NCI-H526 (cell line): Measurements from ENCODE around the gene NLRP7.
A peak's percentile ranks its signal among the peaks of the same experiment; 100 is the strongest.
"Not testable (repeated sequence)": the region's sequence is repeated elsewhere in the genome, so short reads cannot be mapped to it uniquely, and the experiment has no call there.

Experiments used
- DNase-seq, 2 experiments: peaks; one replicate each; lab custom pipeline; 2025; lab: John Stamatoyannopoulos, UW

The NLRP7 gene

DNA sequence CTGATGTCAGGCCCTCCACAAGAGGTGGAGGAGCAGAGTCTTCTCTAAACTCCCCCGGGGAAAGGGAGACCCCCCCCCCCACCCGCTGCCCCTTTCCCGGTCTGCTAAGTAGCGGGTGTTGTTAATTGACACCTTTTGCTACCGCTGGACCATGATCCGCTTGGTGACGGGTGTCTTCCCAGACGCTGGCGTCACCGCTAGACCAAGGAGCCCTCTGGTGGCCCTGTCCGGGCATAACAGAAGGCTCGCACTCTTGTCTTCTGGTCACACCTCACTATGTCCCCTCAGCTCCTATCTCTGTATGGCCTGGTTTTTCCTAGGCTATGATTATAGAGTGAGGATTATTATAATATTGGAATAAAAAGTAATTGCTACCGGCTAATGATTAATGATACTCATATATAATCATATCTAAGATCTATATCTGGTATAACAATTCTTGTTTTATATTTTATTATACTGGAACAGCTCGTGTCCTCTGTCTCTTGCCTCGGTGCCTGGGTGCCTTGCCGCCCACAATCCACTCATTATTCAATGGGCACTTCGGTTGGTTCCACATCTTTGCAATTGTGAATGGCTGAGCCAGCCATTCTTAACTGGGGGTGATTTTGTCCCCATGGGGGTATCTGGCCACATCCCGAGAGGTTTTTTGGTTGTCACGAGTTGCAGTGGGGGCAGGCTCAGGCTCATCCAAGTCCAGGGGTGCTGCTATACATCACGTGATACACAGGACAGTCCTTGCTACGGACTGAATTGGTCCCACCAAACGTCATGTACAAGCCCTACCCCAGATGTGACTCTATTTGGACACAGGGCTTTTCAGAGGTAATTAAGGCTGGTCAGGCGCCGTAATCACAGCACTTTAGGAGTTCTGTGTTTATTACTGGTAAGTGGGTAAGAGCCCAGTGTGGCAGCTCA is 27.4 kb downstream of the NLRP7 start:
- DNase-seq = peak in 1 of 2 experiments; percentile 27

DNA sequence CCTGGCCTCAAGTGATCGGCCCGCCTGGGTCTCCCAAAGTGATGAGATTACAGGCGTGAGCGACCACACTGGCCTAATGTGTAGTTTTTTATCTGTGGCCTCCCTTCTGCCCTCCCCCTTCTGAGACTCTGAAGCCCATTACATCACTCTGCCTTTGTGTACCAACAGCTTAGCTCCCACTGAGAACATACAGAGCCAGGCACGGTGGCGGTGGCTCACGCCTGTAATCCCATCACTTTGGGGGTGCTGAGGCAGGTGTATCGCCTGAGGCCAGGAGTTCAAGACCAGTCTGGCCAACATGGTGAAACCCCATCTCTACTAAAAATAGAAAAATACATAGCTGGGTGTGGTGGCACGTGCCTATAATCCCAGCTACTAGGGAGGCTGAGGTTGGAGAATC is 28.8 kb downstream of the NLRP7 start:
- no peak for DNase-seq

DNA sequence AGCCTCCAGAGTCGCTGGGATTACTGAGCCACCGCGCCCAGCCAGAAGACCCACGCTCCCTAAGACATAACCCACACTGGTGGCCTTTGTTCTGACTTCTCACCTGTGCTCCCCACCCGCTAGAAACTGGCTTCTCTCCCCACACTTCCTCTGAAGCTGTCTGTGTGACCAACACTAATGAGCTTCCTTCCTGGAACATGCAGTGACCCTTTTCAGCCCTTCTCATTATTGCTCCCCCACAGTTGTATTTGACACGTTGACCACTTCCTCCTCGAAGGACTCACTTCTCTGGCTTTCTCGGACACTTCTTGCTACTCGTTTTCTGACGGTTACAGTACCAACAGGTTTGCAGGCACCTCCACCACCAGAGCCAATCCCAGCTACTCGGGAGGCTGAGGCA is 30.5 kb downstream of the NLRP7 start:
- DNase-seq = no peak

DNA sequence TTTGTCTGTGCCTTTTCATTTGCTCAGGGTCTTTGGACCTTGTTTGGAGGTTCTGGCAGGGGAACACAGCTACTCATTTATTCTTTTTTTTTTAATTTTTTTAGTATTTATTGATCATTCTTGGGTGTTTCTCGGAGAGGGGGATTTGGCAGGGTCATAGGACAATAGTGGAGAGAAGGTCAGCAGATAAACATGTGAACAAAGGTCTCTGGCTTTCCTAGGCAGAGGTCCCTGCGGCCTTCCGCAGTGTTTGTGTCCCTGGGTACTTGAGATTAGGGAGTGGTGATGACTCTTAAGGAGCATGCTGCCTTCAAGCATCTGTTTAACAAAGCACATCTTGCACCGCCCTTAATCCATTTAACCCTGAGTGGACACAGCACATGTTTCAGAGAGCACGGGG is 39.4 kb downstream of the NLRP7 start:
- not testable (repeated sequence) for DNase-seq

DNA sequence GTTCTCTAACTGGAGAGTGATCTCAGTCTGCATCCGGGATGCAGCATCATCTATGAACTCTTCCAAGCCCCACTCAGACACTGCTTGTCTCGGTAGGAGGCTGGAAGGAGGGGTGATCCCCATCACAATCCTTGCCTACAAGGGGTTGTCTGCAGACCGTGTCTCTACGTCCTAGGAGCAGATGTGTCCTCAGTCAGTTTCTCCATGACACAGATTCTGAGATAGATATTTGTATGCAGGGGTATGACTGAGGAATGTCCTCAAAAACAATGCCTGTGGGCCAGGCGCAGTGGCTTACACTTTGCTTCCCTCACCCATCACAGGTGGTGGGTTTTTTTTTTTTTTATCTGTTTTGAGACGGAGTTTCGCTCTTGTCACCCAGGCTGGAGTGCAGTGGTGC is 40.5 kb downstream of the NLRP7 start:
- DNase-seq = no peak

DNA sequence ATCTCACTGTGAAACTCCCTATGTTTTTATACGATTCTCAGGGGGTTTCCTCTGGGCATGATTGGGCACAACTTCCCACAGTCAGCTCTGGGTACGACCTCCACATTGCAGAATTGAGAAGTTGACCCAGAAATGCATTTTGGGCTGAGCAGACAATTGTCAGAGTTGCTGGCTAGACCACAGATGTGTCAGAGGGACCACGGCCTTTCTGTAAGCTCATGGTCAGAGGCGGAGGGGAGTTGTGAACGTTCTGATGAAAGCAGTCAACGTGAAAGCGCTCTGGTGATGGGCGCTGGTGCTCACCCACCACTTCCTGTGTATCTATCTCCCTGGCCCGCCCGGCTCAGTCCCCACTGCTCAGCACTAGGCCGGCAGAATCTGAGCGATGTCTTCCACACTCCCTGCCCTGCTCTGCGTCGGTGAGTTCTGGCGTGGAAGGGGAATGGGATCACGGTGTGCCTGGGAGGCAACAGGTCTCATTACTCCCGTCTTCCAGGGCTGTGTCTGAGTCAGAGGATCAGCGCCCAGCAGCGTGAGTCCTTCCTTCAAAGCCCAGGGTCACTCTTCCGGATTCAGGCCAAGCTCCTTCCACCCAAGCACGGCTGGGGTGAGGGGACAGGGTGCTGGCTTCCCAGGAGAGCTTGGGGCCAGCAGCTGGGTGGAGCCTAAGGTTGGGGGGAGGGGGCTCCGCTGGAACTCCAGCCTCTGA is 41.4 kb downstream of the NLRP7 start, which contains the start of gene NCR1:
NCR1 (plus strand) TSS at position 346 of the 709 bp plus-strand sequence; CDS start at position 386, 40 bp downstream.
- no peak for DNase-seq

DNA sequence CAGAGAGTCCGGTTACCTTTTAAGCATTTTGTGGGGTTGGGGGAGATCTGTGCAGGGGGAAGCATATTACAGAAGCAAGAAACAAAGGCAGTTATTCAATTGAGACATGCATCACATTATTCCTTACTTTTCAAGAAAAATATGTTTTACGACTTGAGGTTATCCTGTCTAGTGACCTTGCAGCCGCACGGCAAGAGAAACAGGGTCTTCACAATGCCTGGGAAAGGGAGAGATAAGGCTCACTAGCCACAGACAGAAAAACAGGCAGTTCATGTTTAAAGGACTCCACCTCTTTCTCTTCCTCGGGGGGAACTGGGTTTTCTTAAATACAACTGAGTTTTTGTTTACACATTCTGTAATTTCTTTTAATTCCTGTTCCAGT is 41.9 kb downstream of the NLRP7 start:
- DNase-seq = no peak

DNA sequence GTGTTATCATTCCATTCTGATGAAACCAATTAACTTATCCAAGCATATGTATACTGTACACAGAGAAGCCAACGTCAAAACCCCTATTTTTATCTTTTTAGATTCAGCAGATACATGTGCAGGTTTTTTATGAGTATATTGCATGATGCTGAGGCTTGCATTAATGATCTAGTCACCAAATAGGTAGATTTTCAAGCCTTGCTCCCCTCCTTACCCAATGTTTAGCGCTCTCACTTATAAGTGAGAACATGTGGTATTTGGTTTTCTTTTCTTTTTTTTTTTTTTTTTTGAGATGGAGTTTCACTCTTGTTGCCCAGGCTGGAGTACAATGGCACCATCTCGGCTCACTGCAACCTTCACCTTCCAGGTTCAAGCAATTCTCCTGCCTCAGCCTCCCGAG is 43.1 kb downstream of the NLRP7 start:
- not testable (repeated sequence) for DNase-seq

DNA sequence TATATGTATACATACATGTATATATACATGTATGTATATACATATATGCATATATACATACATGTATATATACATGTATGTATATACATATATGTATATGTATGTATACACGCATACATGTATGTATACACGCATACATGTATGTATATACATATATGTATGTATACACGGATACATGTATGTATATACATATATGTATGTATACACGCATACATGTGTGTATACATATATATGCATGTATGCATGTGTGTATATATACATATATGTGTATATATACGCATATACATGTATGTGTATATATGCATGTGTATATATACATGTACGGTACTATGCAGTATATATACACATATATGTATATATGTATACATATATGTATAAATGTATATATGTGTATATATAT is 44.0 kb downstream of the NLRP7 start:
- no peak for DNase-seq

DNA sequence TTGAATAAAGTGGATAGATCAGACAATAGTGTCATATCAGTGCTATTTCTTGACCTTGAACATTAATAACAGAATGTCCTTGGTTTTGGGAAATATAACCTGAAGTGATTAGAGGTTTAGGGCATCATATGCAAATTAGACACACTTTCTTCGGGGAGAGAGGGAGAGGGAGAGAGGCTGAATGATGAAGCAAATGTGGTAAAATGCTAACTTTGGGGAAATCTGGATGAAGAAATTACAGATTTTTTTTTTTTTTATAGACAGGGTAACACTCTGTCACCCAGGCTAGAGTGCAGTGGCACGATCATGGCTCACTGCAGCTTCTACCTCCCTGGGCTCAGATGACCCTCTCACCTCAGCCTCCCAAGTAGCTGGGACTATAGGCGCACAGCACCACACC is 45.3 kb downstream of the NLRP7 start:
- DNase-seq = peak in 1 of 2 experiments; percentile 30

DNA sequence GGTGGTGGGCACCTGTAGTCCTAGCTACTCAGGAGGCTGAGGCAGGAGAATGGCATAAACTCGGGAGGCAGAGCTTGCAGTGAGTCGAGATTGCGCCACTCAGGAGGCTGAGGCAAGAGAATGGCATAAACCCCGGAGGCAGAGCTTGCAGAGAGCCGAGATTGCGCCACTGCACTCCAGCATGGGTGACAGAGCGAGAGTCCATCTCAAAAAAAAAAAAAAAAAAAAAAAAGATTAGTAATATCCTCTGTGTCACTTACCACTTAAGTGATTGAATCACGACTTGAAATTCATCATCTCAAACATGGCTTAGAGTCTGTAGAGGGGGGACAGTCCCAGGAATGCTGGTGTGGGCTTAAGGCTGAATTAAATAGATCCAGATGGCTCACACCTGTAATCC is 46.2 kb downstream of the NLRP7 start:
- DNase-seq = not testable (repeated sequence)

DNA sequence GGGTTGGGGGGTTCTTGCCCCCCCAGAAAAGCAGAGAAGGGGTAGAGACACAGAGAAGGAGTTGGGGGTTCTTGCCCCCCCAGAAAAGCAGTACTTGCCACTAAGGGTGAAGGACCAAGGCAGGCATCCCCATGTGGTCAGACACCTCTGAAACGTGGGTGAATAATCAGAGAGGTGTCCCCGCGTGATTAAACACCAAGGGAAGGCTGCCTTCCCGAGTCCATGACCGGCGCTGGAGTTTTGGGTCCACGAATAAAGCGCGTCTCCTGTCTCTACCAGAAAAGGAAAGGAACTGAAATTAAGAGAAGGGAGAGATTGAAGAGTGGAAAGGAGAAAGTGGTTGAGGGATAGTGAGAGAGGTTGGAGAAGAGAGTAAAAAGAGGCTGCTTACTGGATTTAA is 47.7 kb downstream of the NLRP7 start:
- DNase-seq = not testable (repeated sequence)

DNA sequence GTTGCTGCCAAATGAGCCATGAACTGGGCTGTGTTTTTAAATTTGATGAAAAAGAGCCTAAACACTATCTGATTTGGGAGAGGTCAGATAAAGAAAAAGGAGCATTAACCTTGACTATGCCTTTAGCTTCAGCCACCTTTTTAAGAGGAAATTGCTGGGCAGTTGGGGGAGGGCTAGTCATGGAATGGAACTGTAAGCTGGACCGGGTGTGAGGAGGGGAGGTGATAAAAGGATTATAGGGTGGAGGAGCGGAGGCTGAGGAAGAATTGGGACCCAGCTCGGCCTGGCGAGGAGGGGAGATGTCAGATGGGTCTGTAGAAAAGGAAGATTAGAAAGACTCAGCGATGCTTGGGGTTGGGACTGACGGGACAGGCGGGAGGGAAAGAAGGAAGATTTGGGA is 48.6 kb downstream of the NLRP7 start:
- DNase-seq = not testable (repeated sequence)

DNA sequence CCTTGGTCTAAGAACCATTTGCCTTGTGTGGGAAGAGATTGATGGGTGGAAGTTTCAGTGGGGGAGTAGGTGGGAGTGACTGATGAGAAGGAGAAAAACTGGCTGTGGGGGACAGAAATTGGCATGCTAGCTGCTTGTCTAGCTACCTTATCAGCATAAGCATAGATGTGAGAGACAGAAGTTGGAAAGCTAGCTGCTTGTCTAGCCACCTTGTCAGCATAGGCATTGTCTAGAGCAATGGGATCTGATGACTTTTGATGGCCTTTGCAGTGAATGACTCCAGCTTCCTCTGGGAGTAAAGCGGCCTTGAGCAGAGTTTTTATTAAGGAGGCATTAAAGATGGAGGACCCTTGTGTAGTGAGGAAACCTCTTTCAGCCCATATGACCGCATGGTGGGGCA is 51.3 kb downstream of the NLRP7 start:
- DNase-seq = no peak

DNA sequence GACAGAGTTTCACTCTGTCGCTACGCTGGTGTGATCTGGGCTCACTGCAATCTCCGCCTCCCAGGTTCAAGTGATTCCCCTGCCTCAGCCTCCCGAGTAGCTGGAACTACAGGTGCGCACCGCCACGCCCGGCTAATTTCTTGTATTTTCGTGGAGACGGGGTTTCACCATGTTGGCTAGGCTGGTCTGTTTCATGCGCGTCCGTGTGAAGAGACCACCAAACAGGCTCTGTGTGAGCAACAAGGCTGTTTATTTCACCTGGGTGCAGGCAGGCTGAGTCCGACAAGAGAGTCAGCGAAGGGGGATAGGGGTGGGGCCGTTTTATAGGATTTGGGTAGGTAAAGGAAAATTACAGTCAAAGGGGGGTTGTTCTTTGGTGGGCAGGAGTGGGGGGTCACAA is 53.2 kb downstream of the NLRP7 start:
- not testable (repeated sequence) for DNase-seq

DNA sequence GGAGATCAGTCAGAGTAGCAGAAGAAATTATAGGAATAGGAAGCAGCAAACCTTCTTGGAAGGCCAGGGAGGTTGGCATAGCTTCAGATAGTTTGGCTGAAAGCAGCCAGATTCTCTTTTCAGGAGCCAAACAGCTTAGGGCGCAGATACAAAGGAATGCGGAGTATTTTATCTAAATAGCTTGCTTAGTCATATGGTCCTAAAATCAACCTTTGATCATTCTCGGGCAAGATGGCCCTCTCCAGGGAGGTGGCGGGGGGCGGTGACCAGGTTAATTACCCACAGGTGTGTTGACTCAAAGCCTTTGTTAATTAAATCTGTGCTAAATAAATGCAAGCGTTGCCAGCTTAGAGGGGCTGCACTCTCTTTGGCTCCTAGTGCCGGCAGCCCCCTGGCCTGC is 53.9 kb downstream of the NLRP7 start:
- DNase-seq = no peak

DNA sequence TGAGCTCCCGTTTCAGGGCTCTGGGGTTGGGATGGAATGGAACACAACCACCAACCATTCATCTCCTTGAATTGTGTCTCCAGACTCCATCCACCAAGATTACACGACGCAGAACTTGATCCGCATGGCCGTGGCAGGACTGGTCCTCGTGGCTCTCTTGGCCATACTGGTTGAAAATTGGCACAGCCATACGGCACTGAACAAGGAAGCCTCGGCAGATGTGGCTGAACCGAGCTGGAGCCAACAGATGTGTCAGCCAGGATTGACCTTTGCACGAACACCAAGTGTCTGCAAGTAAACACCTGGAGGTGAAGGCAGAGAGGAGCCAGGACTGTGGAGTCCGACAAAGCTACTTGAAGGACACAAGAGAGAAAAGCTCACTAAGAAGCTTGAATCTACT is 57.8 kb downstream of the NLRP7 start:
- no peak for DNase-seq

DNA sequence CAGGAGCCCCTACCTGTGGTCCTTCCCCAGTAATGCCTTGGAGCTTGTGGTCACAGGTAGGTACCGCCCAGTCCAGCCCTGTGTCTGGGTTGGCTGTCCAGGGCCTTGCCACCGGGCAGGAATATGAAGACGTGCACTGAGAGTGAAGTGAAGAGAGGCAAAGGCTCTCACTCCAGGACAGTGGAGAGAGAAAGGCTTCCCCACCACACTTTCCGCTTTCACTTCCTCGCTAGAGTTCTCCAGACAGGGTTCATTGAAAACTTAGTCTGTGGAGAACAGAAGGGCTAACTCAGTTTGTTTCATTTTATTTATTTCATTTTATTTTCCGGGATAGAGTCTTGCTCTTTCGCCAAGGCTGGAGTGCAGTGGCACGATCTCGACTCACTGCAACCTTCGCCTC is 59.1 kb downstream of the NLRP7 start:
- no peak for DNase-seq

DNA sequence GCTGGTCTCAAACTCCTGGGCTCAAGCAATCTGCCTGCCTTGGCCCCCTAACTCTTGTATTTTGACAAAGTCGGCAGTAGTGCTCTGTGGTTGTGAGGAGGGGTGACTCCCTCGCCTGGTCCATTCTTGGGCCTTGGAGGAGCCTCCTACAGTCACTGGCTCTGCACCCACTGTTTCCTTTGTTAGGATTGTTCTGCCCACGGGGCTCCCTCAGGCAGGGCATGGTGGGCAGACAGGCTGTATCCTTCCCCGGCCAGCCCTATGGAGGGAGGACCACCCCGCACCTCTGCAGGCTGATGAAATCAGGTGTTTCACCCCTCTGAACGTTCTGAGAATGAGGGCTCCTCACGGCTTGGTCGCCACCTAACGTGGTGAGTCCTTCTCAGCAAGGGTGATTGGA is 64.1 kb downstream of the NLRP7 start:
- DNase-seq = no peak

DNA sequence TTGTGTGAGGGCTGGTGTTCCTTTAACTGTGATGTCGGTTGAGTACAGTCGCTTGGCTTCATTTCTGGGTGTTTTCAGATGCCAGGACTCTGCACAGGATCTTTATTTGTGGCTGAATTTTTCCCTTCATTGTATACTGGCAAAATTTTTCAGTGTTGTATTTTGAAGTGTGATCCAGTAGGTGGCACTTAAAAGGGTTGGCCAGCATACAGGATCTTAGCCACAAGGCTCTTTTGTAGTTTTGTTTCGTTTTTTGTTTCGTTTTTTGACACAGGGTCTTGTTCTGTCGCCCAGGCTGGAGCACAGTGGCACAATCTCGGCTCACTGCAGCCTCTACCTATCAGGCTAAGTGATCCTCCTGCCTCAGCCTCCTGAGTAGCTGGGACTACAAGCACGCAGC is 64.6 kb downstream of the NLRP7 start:
- no peak for DNase-seq

DNA sequence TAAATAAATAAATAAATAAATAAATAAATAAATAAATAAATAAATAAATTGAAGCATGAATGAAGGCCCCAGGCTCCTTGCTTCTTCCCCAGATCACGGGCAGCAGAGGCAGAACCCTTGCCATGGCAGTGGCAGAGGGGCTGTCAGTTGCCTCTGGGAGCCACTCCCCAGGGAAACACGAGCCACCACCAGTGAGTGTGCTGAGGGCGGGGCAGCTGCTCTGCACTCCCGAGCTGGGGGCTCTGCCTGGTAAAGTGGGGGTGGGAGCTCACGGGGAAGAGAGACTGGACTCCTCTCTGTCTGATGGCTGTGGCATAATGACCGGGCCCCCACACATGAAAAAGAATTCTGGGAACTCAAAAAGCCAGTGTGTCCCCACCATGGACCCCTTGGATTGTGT is 65.4 kb downstream of the NLRP7 start:
- no peak for DNase-seq

DNA sequence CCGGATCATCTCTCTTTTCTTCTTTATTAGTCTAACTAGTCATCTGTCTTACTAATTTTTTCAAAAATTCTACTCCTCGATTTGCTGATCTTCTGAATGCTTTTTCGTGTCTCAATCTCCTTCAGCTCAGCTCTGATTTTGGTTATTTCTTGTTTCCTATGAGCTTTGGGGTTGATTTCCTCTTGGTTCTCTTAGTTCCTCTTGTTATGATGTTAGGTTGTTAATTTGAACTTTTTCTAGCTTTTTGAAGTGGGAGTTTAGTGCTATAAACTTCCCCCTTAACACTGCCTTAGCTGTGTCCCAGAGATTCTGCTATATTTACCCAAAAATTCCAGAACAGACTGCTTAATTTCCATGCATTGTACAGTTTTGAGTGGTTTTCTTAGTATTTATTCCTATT is 69.9 kb downstream of the NLRP7 start:
- no peak for DNase-seq

DNA sequence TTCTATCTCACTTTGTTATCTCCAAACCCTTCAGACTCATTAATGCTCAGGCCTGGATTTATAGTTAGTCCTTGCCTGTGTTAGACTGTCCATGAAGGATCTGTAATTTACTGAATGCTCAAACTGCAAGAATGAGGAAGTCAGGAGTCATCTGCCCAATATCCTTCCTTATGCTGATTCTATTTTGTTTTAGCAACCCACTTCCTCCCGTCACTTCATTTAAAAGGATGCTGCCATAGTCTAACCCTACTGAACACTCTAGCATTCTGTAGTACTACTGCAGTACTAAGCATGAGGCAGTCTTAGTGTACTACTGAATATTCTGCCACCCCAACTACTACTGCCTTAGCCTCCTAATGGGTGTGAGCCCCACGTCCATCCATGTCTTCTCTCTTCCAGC is 71.8 kb downstream of the NLRP7 start:
- no peak for DNase-seq
